Small intestine (tissue), 7 donors: Measurements from ENCODE around the gene EXOC1L. TPM values are rescaled to one million over a fixed set of nuclear protein-coding genes. Genes with fewer than 3 reads are reported as not detected.

Experiments
- DNase-seq, 2 donors: peaks; one replicate each; pipeline versions ENCODE4 v3.0.0 to v3.0.0-alpha.2; 2013
- FAIRE-seq: peaks from 2 replicates; lab custom pipeline; 2012; peaks lifted over from hg19 to GRCh38; lab: Jason Lieb, UNC
- H3K27ac ChIP-seq, 3 donors: one replicate each; pipeline ENCODE4 v1.5.1; 2013; ENCODE audit warnings: low read length in 2 of 3, mild to moderate bottlenecking in 2 of 3, control low read depth in 1 of 3, inconsistent platforms in 1 of 3, low read depth in 1 of 3, moderate library complexity in 1 of 3
- H3K27me3 ChIP-seq, 3 donors: one replicate each; pipeline ENCODE4 v1.6.1; 2013; ENCODE audit warnings: low read length in 3 of 3, inconsistent platforms in 1 of 3; ENCODE audit not compliant: control insufficient read depth in 3 of 3, insufficient read depth in 3 of 3
- H3K36me3 ChIP-seq, 3 donors: one replicate each; pipeline ENCODE4 v1.6.1; 2013; ENCODE audit warnings: low read length in 3 of 3, inconsistent platforms in 1 of 3, low read depth in 1 of 3, mild to moderate bottlenecking in 1 of 3, moderate library complexity in 1 of 3; ENCODE audit not compliant: control insufficient read depth in 3 of 3, insufficient read depth in 2 of 3
- H3K4me1 ChIP-seq, 3 donors: one replicate each; pipeline ENCODE4 v1.6.1; 2013; ENCODE audit warnings: low read length in 2 of 3, inconsistent platforms in 1 of 3, low read depth in 1 of 3, mild to moderate bottlenecking in 1 of 3, moderate library complexity in 1 of 3; ENCODE audit not compliant: control insufficient read depth in 3 of 3, insufficient read depth in 2 of 3
- H3K4me3 ChIP-seq, 3 donors: one replicate each; pipeline ENCODE4 v1.5.1; 2013; ENCODE audit warnings: low read length in 3 of 3, control low read depth in 1 of 3, inconsistent platforms in 1 of 3, low read depth in 1 of 3, mild to moderate bottlenecking in 1 of 3, moderate library complexity in 1 of 3
- H3K9me3 ChIP-seq, 2 donors: one replicate each; pipeline ENCODE4 v1.6.1; 2013; ENCODE audit warnings: low read depth in 1 of 2, low read length in 1 of 2; ENCODE audit not compliant: control insufficient read depth in 2 of 2, insufficient read depth in 1 of 2
- WGBS, 3 donors: extraction: QIAGEN DNeasy Blood & Tissue Kit; methylation state at CpG; one replicate each; pipeline ENCODE4 v1.1.7; 2013; 5-methylcytosine and 5-hydroxymethylcytosine counted together
- polyA plus RNA-seq, 4 donors: library from polyadenylated mRNA; stranded (reverse) in 3 of 4; unstranded in 1 of 4; fragments of 200-250 nt in 3 of 4; fragments of 120-200 nt in 1 of 4; gene quantifications; one replicate each; pipeline versions ENCODE4 v1.2.1 to v1.2.3, GENCODE V29; 2013
- donor health status: healthy with polysubstance abuse.
- donor health status: control.
- donor health status: control.
- donor health status: Bipolar disorder and iron deficiency.
- donor health status: healthy.

Gene EXOC1L
- polyA plus RNA-seq, 4 donors = 0.31 TPM; not detected in 3

GRCh38 chr4:55794053-55794452 is 25.5 kb upstream of the EXOC1L start:
- WGBS, 3 donors = 50 to 69% (median 67%) methylated on average over 23 of the region's 23 CpGs
- FAIRE-seq (no peak), DNase-seq (no peak)
- H3K4me3 ChIP-seq = no peak overlapping the region
- H3K4me1 ChIP-seq = no peaks in the 10 kb centered on the region
- peaks cover 6 to 37% (median 14%) of the 10 kb centered on the region in 3 donors for H3K27me3 ChIP-seq
- no peak overlapping the region for H3K27ac ChIP-seq
- H3K36me3 ChIP-seq = no peaks in the 10 kb centered on the region
- no peaks in the 10 kb centered on the region for H3K9me3 ChIP-seq

GRCh38 chr4:55795341-55795740 is 24.2 kb upstream of the EXOC1L start:
- FAIRE-seq (no peak), DNase-seq (no peak)
- Histone ChIP-seq H3K27me3 (peaks cover 6 to 37% (median 12%) of the 10 kb centered on the region in 3 donors), H3K36me3 (no peaks in the 10 kb centered on the region), H3K4me1 (no peaks in the 10 kb centered on the region), H3K27ac (no peak overlapping the region), H3K9me3 (no peaks in the 10 kb centered on the region), H3K4me3 (no peak overlapping the region)
- WGBS, 3 donors = 81 to 94% (median 88%) methylated on average over 1 of the region's 1 CpG

GRCh38 chr4:55801498-55801897 is 18.1 kb upstream of the EXOC1L start:
- no peaks in the 10 kb centered on the region for H3K4me1 ChIP-seq
- FAIRE-seq (no peak), DNase-seq (no peak)
- H3K36me3 ChIP-seq = no peaks in the 10 kb centered on the region
- H3K27me3 ChIP-seq = peaks cover 0 to 3% (median 3%) of the 10 kb centered on the region in 3 donors
- no peak overlapping the region for H3K4me3 ChIP-seq
- H3K9me3 ChIP-seq = no peaks in the 10 kb centered on the region
- WGBS, 3 donors = 12 to 27% (median 15%) methylated on average over 1 of the region's 1 CpG
- H3K27ac ChIP-seq = no peak overlapping the region

DNA sequence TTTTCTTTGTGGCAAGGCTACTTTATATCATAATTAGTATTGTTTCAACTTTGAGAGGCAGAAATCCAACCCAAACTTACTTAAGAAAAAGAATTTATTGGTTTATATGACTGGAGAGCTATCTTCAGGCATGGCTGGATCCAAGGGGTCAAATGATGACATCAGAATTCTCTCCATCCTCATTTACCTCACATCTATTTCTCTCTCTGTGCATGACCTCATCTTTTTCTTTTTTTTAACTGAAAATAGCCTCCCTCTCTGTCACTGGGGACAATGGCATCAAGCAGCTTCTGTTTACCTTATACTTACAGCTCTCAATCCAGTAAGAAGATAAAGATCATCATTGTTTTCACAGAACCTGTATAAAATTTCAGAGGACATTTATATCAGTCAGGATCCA is 12.0 kb upstream of the EXOC1L start:
- FAIRE-seq (no peak), DNase-seq (no peak)
- no peaks in the 10 kb centered on the region for H3K36me3 ChIP-seq
- H3K4me1 ChIP-seq = no peaks in the 10 kb centered on the region
- H3K4me3 ChIP-seq = no peak overlapping the region
- no peaks in the 10 kb centered on the region for H3K9me3 ChIP-seq
- no peak overlapping the region for H3K27ac ChIP-seq
- H3K27me3 ChIP-seq = peaks cover 0 to 5% (median 0%) of the 10 kb centered on the region in 3 donors

GRCh38 chr4:55808186-55808585 is 11.4 kb upstream of the EXOC1L start:
- Histone ChIP-seq H3K27me3 (peaks cover 0 to 5% (median 0%) of the 10 kb centered on the region in 3 donors), H3K4me3 (no peak overlapping the region), H3K9me3 (no peaks in the 10 kb centered on the region), H3K27ac (no peak overlapping the region), H3K4me1 (no peaks in the 10 kb centered on the region), H3K36me3 (no peaks in the 10 kb centered on the region)
- FAIRE-seq (no peak), DNase-seq (no peak)
- 39 to 58% (median 46%) methylated on average over 2 of the region's 2 CpGs for WGBS, 3 donors

DNA sequence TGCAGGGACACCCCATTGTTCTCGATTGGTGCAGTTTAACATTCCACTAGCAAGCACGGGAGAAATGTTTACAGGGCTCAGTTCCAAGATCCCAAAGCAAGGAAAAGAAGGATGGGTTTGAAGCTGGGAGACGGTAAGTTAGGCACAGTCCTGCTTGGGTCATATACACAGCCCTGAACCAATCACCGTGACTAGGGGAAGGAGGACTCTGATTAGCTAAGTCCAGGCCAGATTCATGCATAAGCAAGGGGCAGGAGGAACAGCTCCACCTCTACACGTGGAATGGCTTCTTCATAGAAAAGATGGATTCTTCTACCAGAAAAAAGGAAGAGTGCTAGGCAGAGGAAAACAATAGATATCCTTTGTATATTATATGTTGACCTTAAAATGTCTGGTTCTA is 11.0 kb upstream of the EXOC1L start:
- Histone ChIP-seq H3K36me3 (no peaks in the 10 kb centered on the region), H3K4me1 (no peaks in the 10 kb centered on the region), H3K4me3 (no peak overlapping the region), H3K27me3 (peaks cover 0 to 5% (median 0%) of the 10 kb centered on the region in 3 donors), H3K27ac (no peak overlapping the region), H3K9me3 (no peaks in the 10 kb centered on the region)
- 44 to 52% (median 45%) methylated on average over 5 of the region's 5 CpGs for WGBS, 3 donors
- FAIRE-seq (no peak), DNase-seq (no peak)

DNA sequence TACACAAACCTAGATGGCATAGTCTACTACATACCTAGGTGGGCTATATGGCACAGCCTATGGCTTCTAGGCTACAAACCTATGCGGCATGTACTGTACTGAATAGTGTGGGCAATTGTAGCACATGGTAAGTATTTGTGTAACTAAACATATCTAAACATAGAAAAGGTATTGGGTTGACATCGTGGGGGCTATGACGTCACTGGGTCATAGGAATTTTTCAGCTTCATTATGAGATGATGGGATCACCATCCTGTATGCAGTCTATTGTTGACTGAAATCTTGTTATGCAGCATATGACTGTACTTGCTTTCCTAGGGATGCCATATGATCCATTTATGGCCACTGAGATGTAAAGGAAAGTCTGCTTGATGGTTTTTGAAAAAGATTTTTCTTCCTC is 1.9 kb upstream of the EXOC1L start:
- DNase-seq = no peak
- no peak overlapping the region for H3K4me3 ChIP-seq
- H3K27ac ChIP-seq = no peak overlapping the region
- H3K27me3 ChIP-seq = peaks cover 0 to 15% (median 4%) of the 10 kb centered on the region in 3 donors
- H3K4me1 ChIP-seq = no peaks in the 10 kb centered on the region
- H3K36me3 ChIP-seq = no peaks in the 10 kb centered on the region
- no peaks in the 10 kb centered on the region for H3K9me3 ChIP-seq
- no peak for FAIRE-seq
- WGBS, 3 donors = 89 to 95% (median 94%) methylated on average over 3 of the region's 3 CpGs

DNA sequence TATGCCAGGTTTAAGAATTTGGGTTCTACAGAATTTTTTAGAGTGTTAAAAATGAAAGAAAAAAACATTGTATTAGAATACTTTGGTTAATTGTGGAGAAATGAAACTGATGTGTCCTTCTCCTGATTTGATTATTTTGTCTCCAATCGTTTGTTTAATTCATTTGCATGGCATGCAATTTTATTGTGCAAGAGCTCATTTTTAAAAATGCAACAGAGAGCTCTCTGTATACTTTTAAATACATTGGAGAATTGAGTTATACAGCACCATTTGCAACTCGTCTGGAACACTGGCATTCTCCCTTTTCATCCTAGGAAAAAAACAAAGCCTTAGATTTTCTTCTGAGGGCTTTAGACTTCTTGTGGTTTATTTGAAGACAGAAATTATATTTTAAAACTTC is 689 bp downstream of the EXOC1L start:
- H3K36me3 ChIP-seq = no peaks in the 10 kb centered on the region
- DNase-seq (no peak), FAIRE-seq (no peak)
- H3K9me3 ChIP-seq = no peaks in the 10 kb centered on the region
- WGBS, 3 donors = 28 to 43% (median 39%) methylated on average over 2 of the region's 2 CpGs
- no peak overlapping the region for H3K4me3 ChIP-seq
- H3K4me1 ChIP-seq = no peaks in the 10 kb centered on the region
- peaks cover 0 to 15% (median 4%) of the 10 kb centered on the region in 3 donors for H3K27me3 ChIP-seq
- no peak overlapping the region for H3K27ac ChIP-seq

- H3K36me3 ChIP-seq = no peaks in the 10 kb centered on the region
- H3K9me3 ChIP-seq = no peaks in the 10 kb centered on the region
- H3K4me3 ChIP-seq = no peak overlapping the region
- WGBS, 3 donors = 81 to 85% (median 82%) methylated on average over 3 of the region's 3 CpGs
- H3K4me1 ChIP-seq = no peaks in the 10 kb centered on the region
- FAIRE-seq (no peak), DNase-seq (no peak)
- no peak overlapping the region for H3K27ac ChIP-seq
- peaks cover 0 to 15% (median 4%) of the 10 kb centered on the region in 3 donors for H3K27me3 ChIP-seq
Measured at GRCh38 chr4:55822329-55822728, 2.7 kb downstream of the EXOC1L start.
